HL-60 (cell line): ENCODE measurements around the gene MSH5.

Experiments used
- POLR2AphosphoS5 ChIP-seq: IDR thresholded peaks from 2 replicates; pipeline ENCODE4 v1.6.1; 2012; ENCODE audit warnings: low read depth
- TF ChIP-seq, protein P1 (sequence below): IDR thresholded peaks from one replicate; pipeline ENCODE4 v1.5.1; 2011; ENCODE audit warnings: low read length, control low read depth, inconsistent platforms; ENCODE audit not compliant: insufficient read depth
- TF ChIP-seq, protein P2 (sequence below): IDR thresholded peaks from 2 replicates; pipeline ENCODE4 v1.6.1; 2012; ENCODE audit warnings: low read depth; ENCODE audit not compliant: insufficient replicate concordance

DNA sequence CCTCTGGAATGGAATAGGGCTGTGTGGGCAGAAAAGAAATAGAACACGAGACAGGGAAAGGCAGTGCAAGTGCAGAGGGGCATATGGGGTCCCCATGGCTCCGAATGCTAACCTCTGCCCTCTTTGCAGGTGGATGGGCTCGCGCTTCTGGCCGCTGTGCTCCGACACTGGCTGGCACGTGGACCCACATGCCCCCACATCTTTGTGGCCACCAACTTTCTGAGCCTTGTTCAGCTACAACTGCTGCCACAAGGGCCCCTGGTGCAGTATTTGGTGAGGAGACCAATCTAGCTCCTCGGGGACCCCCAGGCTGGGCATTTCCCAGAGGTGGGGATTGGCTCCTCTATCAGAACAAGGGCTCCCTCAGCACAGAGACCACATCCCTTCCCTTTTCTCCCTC, 21.5 kb downstream of the MSH5 start:
- TF ChIP-seq, protein P1, sequence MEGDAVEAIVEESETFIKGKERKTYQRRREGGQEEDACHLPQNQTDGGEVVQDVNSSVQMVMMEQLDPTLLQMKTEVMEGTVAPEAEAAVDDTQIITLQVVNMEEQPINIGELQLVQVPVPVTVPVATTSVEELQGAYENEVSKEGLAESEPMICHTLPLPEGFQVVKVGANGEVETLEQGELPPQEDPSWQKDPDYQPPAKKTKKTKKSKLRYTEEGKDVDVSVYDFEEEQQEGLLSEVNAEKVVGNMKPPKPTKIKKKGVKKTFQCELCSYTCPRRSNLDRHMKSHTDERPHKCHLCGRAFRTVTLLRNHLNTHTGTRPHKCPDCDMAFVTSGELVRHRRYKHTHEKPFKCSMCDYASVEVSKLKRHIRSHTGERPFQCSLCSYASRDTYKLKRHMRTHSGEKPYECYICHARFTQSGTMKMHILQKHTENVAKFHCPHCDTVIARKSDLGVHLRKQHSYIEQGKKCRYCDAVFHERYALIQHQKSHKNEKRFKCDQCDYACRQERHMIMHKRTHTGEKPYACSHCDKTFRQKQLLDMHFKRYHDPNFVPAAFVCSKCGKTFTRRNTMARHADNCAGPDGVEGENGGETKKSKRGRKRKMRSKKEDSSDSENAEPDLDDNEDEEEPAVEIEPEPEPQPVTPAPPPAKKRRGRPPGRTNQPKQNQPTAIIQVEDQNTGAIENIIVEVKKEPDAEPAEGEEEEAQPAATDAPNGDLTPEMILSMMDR: no peak
- TF ChIP-seq, protein P2, sequence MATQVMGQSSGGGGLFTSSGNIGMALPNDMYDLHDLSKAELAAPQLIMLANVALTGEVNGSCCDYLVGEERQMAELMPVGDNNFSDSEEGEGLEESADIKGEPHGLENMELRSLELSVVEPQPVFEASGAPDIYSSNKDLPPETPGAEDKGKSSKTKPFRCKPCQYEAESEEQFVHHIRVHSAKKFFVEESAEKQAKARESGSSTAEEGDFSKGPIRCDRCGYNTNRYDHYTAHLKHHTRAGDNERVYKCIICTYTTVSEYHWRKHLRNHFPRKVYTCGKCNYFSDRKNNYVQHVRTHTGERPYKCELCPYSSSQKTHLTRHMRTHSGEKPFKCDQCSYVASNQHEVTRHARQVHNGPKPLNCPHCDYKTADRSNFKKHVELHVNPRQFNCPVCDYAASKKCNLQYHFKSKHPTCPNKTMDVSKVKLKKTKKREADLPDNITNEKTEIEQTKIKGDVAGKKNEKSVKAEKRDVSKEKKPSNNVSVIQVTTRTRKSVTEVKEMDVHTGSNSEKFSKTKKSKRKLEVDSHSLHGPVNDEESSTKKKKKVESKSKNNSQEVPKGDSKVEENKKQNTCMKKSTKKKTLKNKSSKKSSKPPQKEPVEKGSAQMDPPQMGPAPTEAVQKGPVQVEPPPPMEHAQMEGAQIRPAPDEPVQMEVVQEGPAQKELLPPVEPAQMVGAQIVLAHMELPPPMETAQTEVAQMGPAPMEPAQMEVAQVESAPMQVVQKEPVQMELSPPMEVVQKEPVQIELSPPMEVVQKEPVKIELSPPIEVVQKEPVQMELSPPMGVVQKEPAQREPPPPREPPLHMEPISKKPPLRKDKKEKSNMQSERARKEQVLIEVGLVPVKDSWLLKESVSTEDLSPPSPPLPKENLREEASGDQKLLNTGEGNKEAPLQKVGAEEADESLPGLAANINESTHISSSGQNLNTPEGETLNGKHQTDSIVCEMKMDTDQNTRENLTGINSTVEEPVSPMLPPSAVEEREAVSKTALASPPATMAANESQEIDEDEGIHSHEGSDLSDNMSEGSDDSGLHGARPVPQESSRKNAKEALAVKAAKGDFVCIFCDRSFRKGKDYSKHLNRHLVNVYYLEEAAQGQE: no peak
- TF ChIP-seq POLR2AphosphoS5: no peak
